8988T (cell line): ENCODE measurements around the gene STRA6.

ENCODE experiments used
- DNase-seq: peaks from one replicate; pipeline ENCODE4 v3.0.0; 2011

STRA6 gene

GRCh38 chr15:74207652-74208440 is 5.3 kb upstream of the STRA6 start:
- no peak for DNase-seq

GRCh38 chr15:74206801-74207281 is 4.3 kb upstream of the STRA6 start:
- no peak for DNase-seq

GRCh38 chr15:74205582-74205947 is 3.0 kb upstream of the STRA6 start:
- DNase-seq: no peak

- no peak for DNase-seq
Observed at GRCh38 chr15:74203914-74204431, 1.4 kb upstream of the STRA6 start.

GRCh38 chr15:74201710-74202420 is 722 bp downstream of the STRA6 start:
- no peak for DNase-seq

GRCh38 chr15:74200871-74201419 is 1.6 kb downstream of the STRA6 start:
- DNase-seq: no peak

- no peak for DNase-seq
Observed at GRCh38 chr15:74200412-74200815, 2.2 kb downstream of the STRA6 start.

- DNase-seq: no peak
Observed at GRCh38 chr15:74199297-74199652, 3.3 kb downstream of the STRA6 start.

- DNase-seq: no peak
Observed at GRCh38 chr15:74197176-74197965, 5.2 kb downstream of the STRA6 start.

- DNase-seq: no peak
Observed at GRCh38 chr15:74196175-74196574, 6.4 kb downstream of the STRA6 start.

GRCh38 chr15:74194572-74195559 is 7.7 kb downstream of the STRA6 start:
- DNase-seq: no peak

GRCh38 chr15:74193905-74194304 is 8.7 kb downstream of the STRA6 start:
- no peak for DNase-seq

- DNase-seq: no peak
Observed at GRCh38 chr15:74193299-74193718, 9.3 kb downstream of the STRA6 start.

- DNase-seq: no peak
Observed at GRCh38 chr15:74192751-74193150, 9.8 kb downstream of the STRA6 start.

GRCh38 chr15:74191798-74192197 is 10.8 kb downstream of the STRA6 start:
- DNase-seq: no peak

- DNase-seq: no peak
Observed at GRCh38 chr15:74188216-74188615, 14.4 kb downstream of the STRA6 start.

- DNase-seq: no peak
Observed at GRCh38 chr15:74185710-74186348, 16.8 kb downstream of the STRA6 start.

GRCh38 chr15:74184582-74185091 is 17.9 kb downstream of the STRA6 start:
- DNase-seq: no peak

GRCh38 chr15:74182131-74182530 is 20.5 kb downstream of the STRA6 start:
- no peak for DNase-seq

- no peak for DNase-seq
Observed at GRCh38 chr15:74180881-74181602, 21.5 kb downstream of the STRA6 start.
